ENCODE data around the gene E2F8. TPM values are rescaled to one million over a fixed set of nuclear protein-coding genes. Genes with fewer than 3 reads are reported as not detected.

E2F8 gene
- total and polyA plus RNA-seq, 2 donors (not counting 3 experiments of a cell fraction or from before 2014, with no cell fraction given) = 6.5 to 19.1 TPM

- peaks cover 28% of the 10 kb centered on the region for H3K79me2 ChIP-seq (ENCODE audit: control insufficient read depth, insufficient read depth, low read length)
- intact Hi-C loops (cut with micrococcal nuclease) (loop anchor here (2.0 to 5.0 kb wide), 3 partner anchors 70 to 200 kb away; no protein-coding TSS in a partner anchor), dilution Hi-C loops (cut with MboI; ENCODE audit: extremely low pct_ligation_motif_present, low sequenced_read_pairs) (no loop called here)
- H3K4me2 ChIP-seq (ENCODE audit: insufficient read depth, low read length) = peak overlapping the region; percentile 82
- H2AFZ ChIP-seq (ENCODE audit: low read depth, low read length) = peak overlapping the region; percentile 92
- H3K27me3 ChIP-seq (ENCODE audit: control insufficient read depth in 2 of 2, insufficient read depth in 2 of 2, low read length in 2 of 2) = peaks cover 0 to 2% of the 10 kb centered on the region in 2 experiments
- no peaks in the 10 kb centered on the region for H3K9me1 ChIP-seq (replicated peaks; ENCODE audit: control insufficient read depth, extremely low read depth, insufficient read depth, low read length)
- no peaks in the 10 kb centered on the region for H3K9me3 ChIP-seq (replicated peaks; ENCODE audit: control insufficient read depth, insufficient read depth, low read length)
- POLR2A ChIA-PET = no interaction called here
- peaks cover 22% of the 10 kb centered on the region for H3K4me1 ChIP-seq (ENCODE audit: control insufficient read depth, extremely low read depth, insufficient read depth, low read length)
- DNase-seq (ENCODE audit: low read depth, low spot score) (peak; percentile 12), FAIRE-seq (peak; percentile 33)
- CTCF ChIA-PET = interaction anchor here (0.8 to 2.3 kb wide), 4 partner anchors 9 to 172 kb away, joined by 3 to 10 read pairs (median 6); no protein-coding TSS in a partner anchor
- H4K20me1 ChIP-seq (replicated peaks; ENCODE audit: control insufficient read depth, extremely low read depth, insufficient read depth, low read length) = no peaks in the 10 kb centered on the region
- BruUV-seq (replicated peaks) = no TSS peak
- H3K36me3 ChIP-seq (ENCODE audit: control insufficient read depth in 2 of 2, extremely low read depth in 1 of 2, insufficient read depth in 2 of 2, low read length in 2 of 2) = no peaks in the 10 kb centered on the region
- H3K27ac ChIP-seq (ENCODE audit: insufficient read depth, low read depth, low read length) = no peak overlapping the region
- H3K9ac ChIP-seq (replicated peaks; ENCODE audit: extremely low read depth, insufficient read depth, low read length) = no peak overlapping the region
- H3K4me3 ChIP-seq (replicated peaks in 1 of 3; ENCODE audit: insufficient read depth in 1 of 3, low read depth in 1 of 3, low read length in 3 of 3) = peak overlapping the region; percentile 61 to 92 (median 64)
- TF ChIP-seq EZH2 (IDR thresholded peaks at IDR 0.05; ENCODE audit: borderline replicate concordance, low read depth, low read length, severe bottlenecking) (peak; percentile 69), JUN (IDR thresholded peaks at IDR 0.05; ENCODE audit: borderline replicate concordance, insufficient read depth, insufficient read length, low read depth) (no peak)
Observed at GRCh38 chr11:19242179-19242932, 1.6 kb upstream of the E2F8 start.

GRCh38 chr11:19241260-19242178 is 774 bp upstream of the E2F8 start:
- BruUV-seq (replicated peaks) = TSS peak; percentile 29
- Histone ChIP-seq H3K9me3 (replicated peaks; ENCODE audit: control insufficient read depth, insufficient read depth, low read length) (no peaks in the 10 kb centered on the region), H3K4me2 (ENCODE audit: insufficient read depth, low read length) (peak overlapping the region; percentile 82), H3K9me1 (replicated peaks; ENCODE audit: control insufficient read depth, extremely low read depth, insufficient read depth, low read length) (no peaks in the 10 kb centered on the region), H3K9ac (replicated peaks; ENCODE audit: extremely low read depth, insufficient read depth, low read length) (peak overlapping the region; percentile 74), H2AFZ (ENCODE audit: low read depth, low read length) (peak overlapping the region; percentile 92), H3K79me2 (ENCODE audit: control insufficient read depth, insufficient read depth, low read length) (peaks cover 33% of the 10 kb centered on the region), H3K36me3 (ENCODE audit: control insufficient read depth in 2 of 2, extremely low read depth in 1 of 2, insufficient read depth in 2 of 2, low read length in 2 of 2) (peaks cover 0 to 5% of the 10 kb centered on the region in 2 experiments), H3K27ac (ENCODE audit: insufficient read depth, low read depth, low read length) (peak overlapping the region; percentile 44), H3K4me3 (replicated peaks in 1 of 3; ENCODE audit: insufficient read depth in 1 of 3, low read depth in 1 of 3, low read length in 3 of 3) (peak overlapping the region; percentile 61 to 92 (median 64)), H3K27me3 (ENCODE audit: control insufficient read depth in 2 of 2, insufficient read depth in 2 of 2, low read length in 2 of 2) (no peaks in the 10 kb centered on the region), H3K4me1 (ENCODE audit: control insufficient read depth, extremely low read depth, insufficient read depth, low read length) (peaks cover 22% of the 10 kb centered on the region), H4K20me1 (replicated peaks; ENCODE audit: control insufficient read depth, extremely low read depth, insufficient read depth, low read length) (no peaks in the 10 kb centered on the region)
- FAIRE-seq (no peak), DNase-seq (ENCODE audit: low read depth, low spot score) (peak; percentile 8)
- no peak for TF ChIP-seq POLR2AphosphoS5 (IDR thresholded peaks at IDR 0.05; ENCODE audit: insufficient read depth, low read depth, low read length)
- no peak for TF ChIP-seq GATA2 (IDR thresholded peaks at IDR 0.05; ENCODE audit: insufficient read depth, insufficient read length, low read depth, low read length)
- no peak for TF ChIP-seq MYC (IDR thresholded peaks at IDR 0.05; ENCODE audit: low read depth, low read length)
- TF ChIP-seq EZH2 (IDR thresholded peaks at IDR 0.05; ENCODE audit: borderline replicate concordance, low read depth, low read length, severe bottlenecking) = no peak
- no peak for TF ChIP-seq MAX (IDR thresholded peaks at IDR 0.05; ENCODE audit: insufficient read depth, insufficient read length)
- ChIA-PET POLR2A (no interaction called here), CTCF (interaction anchor here (0.8 to 2.3 kb wide), 3 partner anchors 165 to 171 kb away, joined by 3 to 9 read pairs (median 5); no protein-coding TSS in a partner anchor)
- intact Hi-C loops (cut with micrococcal nuclease) = loop anchor here (1.0 to 5.0 kb wide), 4 partner anchors 8 to 201 kb away; no protein-coding TSS in a partner anchor
- dilution Hi-C loops (cut with MboI; ENCODE audit: extremely low pct_ligation_motif_present, low sequenced_read_pairs) = no loop called here

Data from endothelial cell of umbilical vein (primary cell).